Tibial nerve (tissue), 4 donors: ENCODE results near the gene BLM.
"Not testable (repeated sequence)": the region's sequence is repeated elsewhere in the genome, so short reads cannot be mapped to it uniquely, and the experiment has no call there.

ENCODE experiments used
- EP300 ChIP-seq, 2 donors: sonication (generic); formaldehyde crosslinking; IDR thresholded peaks; one replicate each; pipeline ENCODE4 v1.6.1; 2017; ENCODE audit warnings: antibody characterized with exemption in 2 of 2, mild to moderate bottlenecking in 1 of 2
- TF ChIP-seq, protein P1 (sequence below), 5 experiments: fragments of 200-600 bp in 3 of 5; fragments of 450-650 bp in 2 of 5; sonication (generic) in 3 of 5; IDR thresholded peaks; one replicate each; pipeline ENCODE4 v1.5.1; 2016 to 2019; ENCODE audit warnings: antibody characterized with exemption in 5 of 5, mild to moderate bottlenecking in 3 of 5, moderate library complexity in 2 of 5

DNA sequence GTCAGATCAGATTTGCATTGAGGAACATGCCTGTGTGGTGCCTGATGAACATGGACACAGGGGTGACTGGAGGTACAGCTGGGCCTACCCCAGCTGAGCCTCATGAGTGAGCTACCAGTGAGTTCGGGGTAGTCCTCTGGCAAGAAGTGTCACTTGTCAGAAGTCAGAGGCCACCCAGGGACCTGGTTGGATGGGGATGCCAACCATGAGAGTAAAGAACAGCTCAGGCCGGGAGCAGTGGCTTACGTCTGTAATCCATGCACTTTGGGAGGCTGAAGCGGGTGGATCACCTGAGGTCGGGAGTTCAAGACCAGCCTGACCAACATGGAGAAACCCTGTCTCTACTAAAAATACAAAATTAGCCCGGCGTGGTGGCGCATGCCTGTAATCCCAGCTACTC is 46.5 kb upstream of the BLM start:
- TF ChIP-seq, protein P1, sequence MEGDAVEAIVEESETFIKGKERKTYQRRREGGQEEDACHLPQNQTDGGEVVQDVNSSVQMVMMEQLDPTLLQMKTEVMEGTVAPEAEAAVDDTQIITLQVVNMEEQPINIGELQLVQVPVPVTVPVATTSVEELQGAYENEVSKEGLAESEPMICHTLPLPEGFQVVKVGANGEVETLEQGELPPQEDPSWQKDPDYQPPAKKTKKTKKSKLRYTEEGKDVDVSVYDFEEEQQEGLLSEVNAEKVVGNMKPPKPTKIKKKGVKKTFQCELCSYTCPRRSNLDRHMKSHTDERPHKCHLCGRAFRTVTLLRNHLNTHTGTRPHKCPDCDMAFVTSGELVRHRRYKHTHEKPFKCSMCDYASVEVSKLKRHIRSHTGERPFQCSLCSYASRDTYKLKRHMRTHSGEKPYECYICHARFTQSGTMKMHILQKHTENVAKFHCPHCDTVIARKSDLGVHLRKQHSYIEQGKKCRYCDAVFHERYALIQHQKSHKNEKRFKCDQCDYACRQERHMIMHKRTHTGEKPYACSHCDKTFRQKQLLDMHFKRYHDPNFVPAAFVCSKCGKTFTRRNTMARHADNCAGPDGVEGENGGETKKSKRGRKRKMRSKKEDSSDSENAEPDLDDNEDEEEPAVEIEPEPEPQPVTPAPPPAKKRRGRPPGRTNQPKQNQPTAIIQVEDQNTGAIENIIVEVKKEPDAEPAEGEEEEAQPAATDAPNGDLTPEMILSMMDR (IDR thresholded peaks at IDR 0.05) = not testable (repeated sequence)
- TF ChIP-seq EP300 (IDR thresholded peaks at IDR 0.05) = not testable (repeated sequence)
